ENCODE measurements around the gene CLP1. TPM values are rescaled to one million over a fixed set of nuclear protein-coding genes. Genes with fewer than 3 reads are reported as not detected.

The CLP1 gene
- polyA plus RNA-seq, 6 donors from 2014 or later: 15.1 to 62.2 (median 19.0) TPM

- peaks cover 55 to 66% (median 62%) of the 10 kb centered on the region in 3 donors for H3K27me3 Mint-ChIP-seq
Measured at GRCh38 chr11:57633394-57634070, 24.0 kb upstream of the CLP1 start.

GRCh38 chr11:57634311-57634710 is 23.3 kb upstream of the CLP1 start:
- H3K4me1 Mint-ChIP-seq: peaks cover 15 to 24% (median 23%) of the 10 kb centered on the region in 3 donors
- H3K27me3 Mint-ChIP-seq: peaks cover 48 to 69% (median 65%) of the 10 kb centered on the region in 3 donors
- no peaks in the 10 kb centered on the region for H3K9me3 Mint-ChIP-seq
- no peak overlapping the region for H3K4me3 Mint-ChIP-seq
- H3K27ac Mint-ChIP-seq: no peak overlapping the region
- ATAC-seq (ENCODE audit: low read depth in 2 of 2) (no peak), DNase-seq (no peak)
- no peaks in the 10 kb centered on the region for H3K36me3 Mint-ChIP-seq

More at GRCh38 chr11:57633394-57634070, 24.0 kb upstream of the CLP1 start:
- no peak overlapping the region for H3K4me3 Mint-ChIP-seq
- DNase-seq (no peak), ATAC-seq (ENCODE audit: low read depth in 2 of 2) (no peak)
- peaks cover 8 to 18% (median 15%) of the 10 kb centered on the region in 3 donors for H3K4me1 Mint-ChIP-seq
- H3K36me3 Mint-ChIP-seq: no peaks in the 10 kb centered on the region
- H3K9me3 Mint-ChIP-seq: no peaks in the 10 kb centered on the region
- H3K27ac Mint-ChIP-seq: no peak overlapping the region

- H3K9me3 Mint-ChIP-seq: no peaks in the 10 kb centered on the region
- H3K36me3 Mint-ChIP-seq: no peaks in the 10 kb centered on the region
- no peak overlapping the region for H3K4me3 Mint-ChIP-seq
- ATAC-seq (ENCODE audit: low read depth in 2 of 2): no peak
- no peak overlapping the region for H3K27ac Mint-ChIP-seq
- H3K27me3 Mint-ChIP-seq: peaks cover 43 to 69% (median 62%) of the 10 kb centered on the region in 3 donors
- DNase-seq: no peak
- H3K4me1 Mint-ChIP-seq: peaks cover 15 to 25% (median 24%) of the 10 kb centered on the region in 3 donors
Measured at GRCh38 chr11:57635246-57635645, 22.3 kb upstream of the CLP1 start.

GRCh38 chr11:57637626-57638004 is 19.9 kb upstream of the CLP1 start:
- Mint-ChIP-seq H3K27ac (peak overlapping the region in 2 of 6 donors; percentile 59 to 74), H3K36me3 (no peaks in the 10 kb centered on the region), H3K9me3 (no peaks in the 10 kb centered on the region), H3K27me3 (peaks cover 33 to 50% (median 44%) of the 10 kb centered on the region in 3 donors), H3K4me1 (peaks cover 15 to 25% (median 24%) of the 10 kb centered on the region in 3 donors), H3K4me3 (peak overlapping the region; percentile 87 to 95 (median 92))
- ATAC-seq (ENCODE audit: low read depth in 2 of 2): peak in 1 of 2 donors; percentile 3
- no peak for DNase-seq

GRCh38 chr11:57638005-57638781 is 19.4 kb upstream of the CLP1 start:
- no peaks in the 10 kb centered on the region for H3K9me3 Mint-ChIP-seq
- peaks cover 15 to 25% (median 24%) of the 10 kb centered on the region in 3 donors for H3K4me1 Mint-ChIP-seq
- DNase-seq (no peak), ATAC-seq (ENCODE audit: low read depth in 2 of 2) (peak; percentile 54 to 56)
- no peaks in the 10 kb centered on the region for H3K36me3 Mint-ChIP-seq
- H3K27me3 Mint-ChIP-seq: peaks cover 33 to 47% (median 47%) of the 10 kb centered on the region in 3 donors
- peak overlapping the region in 4 of 6 donors; percentile 59 to 80 (median 70) for H3K27ac Mint-ChIP-seq
- peak overlapping the region; percentile 87 to 95 (median 92) for H3K4me3 Mint-ChIP-seq

- H3K4me3 Mint-ChIP-seq: peak overlapping the region; percentile 87 to 95 (median 92)
- peak overlapping the region in 3 of 6 donors; percentile 39 to 69 (median 59) for H3K27ac Mint-ChIP-seq
- DNase-seq (no peak), ATAC-seq (ENCODE audit: low read depth in 2 of 2) (peak; percentile 21 to 39)
- no peaks in the 10 kb centered on the region for H3K9me3 Mint-ChIP-seq
- H3K4me1 Mint-ChIP-seq: peaks cover 15 to 25% (median 24%) of the 10 kb centered on the region in 3 donors
- peaks cover 33 to 48% (median 42%) of the 10 kb centered on the region in 3 donors for H3K27me3 Mint-ChIP-seq
- no peaks in the 10 kb centered on the region for H3K36me3 Mint-ChIP-seq
Measured at GRCh38 chr11:57638811-57639320, 18.7 kb upstream of the CLP1 start.

- no peak overlapping the region for H3K27ac Mint-ChIP-seq
- DNase-seq (no peak), ATAC-seq (ENCODE audit: low read depth in 2 of 2) (no peak)
- peaks cover 30 to 45% (median 36%) of the 10 kb centered on the region in 3 donors for H3K27me3 Mint-ChIP-seq
- peak overlapping the region; percentile 87 to 95 (median 92) for H3K4me3 Mint-ChIP-seq
- H3K9me3 Mint-ChIP-seq: no peaks in the 10 kb centered on the region
- no peaks in the 10 kb centered on the region for H3K36me3 Mint-ChIP-seq
- peaks cover 15 to 27% (median 25%) of the 10 kb centered on the region in 3 donors for H3K4me1 Mint-ChIP-seq
Measured at GRCh38 chr11:57639321-57640067, 18.1 kb upstream of the CLP1 start.

GRCh38 chr11:57640068-57640800 is 17.3 kb upstream of the CLP1 start:
- peaks cover 33 to 45% (median 38%) of the 10 kb centered on the region in 3 donors for H3K27me3 Mint-ChIP-seq
- H3K27ac Mint-ChIP-seq: no peak overlapping the region
- peak overlapping the region in 6 of 8 donors; percentile 54 to 95 (median 88) for H3K4me3 Mint-ChIP-seq
- H3K4me1 Mint-ChIP-seq: peaks cover 15 to 31% (median 25%) of the 10 kb centered on the region in 3 donors
- H3K36me3 Mint-ChIP-seq: no peaks in the 10 kb centered on the region
- ATAC-seq (ENCODE audit: low read depth in 2 of 2): no peak
- no peaks in the 10 kb centered on the region for H3K9me3 Mint-ChIP-seq
- no peak for DNase-seq

- Mint-ChIP-seq H3K4me3 (peak overlapping the region in 2 of 8 donors; percentile 15 to 87), H3K27me3 (peaks cover 40 to 54% (median 48%) of the 10 kb centered on the region in 3 donors), H3K36me3 (peaks cover 0 to 1% of the 10 kb centered on the region in 2 donors), H3K27ac (peak overlapping the region in 1 of 6 donors; percentile 17), H3K9me3 (no peaks in the 10 kb centered on the region), H3K4me1 (peaks cover 16 to 38% (median 29%) of the 10 kb centered on the region in 3 donors)
- DNase-seq (no peak), ATAC-seq (ENCODE audit: low read depth in 2 of 2) (peak in 1 of 2 donors; percentile 35)
Measured at GRCh38 chr11:57641011-57641807, 16.4 kb upstream of the CLP1 start.

GRCh38 chr11:57643802-57644201 is 13.8 kb upstream of the CLP1 start:
- DNase-seq: no peak
- no peak overlapping the region for H3K27ac Mint-ChIP-seq

GRCh38 chr11:57644748-57645688 is 12.5 kb upstream of the CLP1 start:
- ATAC-seq (ENCODE audit: low read depth in 2 of 2): peak; percentile 85 to 86
- Mint-ChIP-seq H3K4me3 (no peak overlapping the region), H3K27ac (peak overlapping the region in 1 of 6 donors; percentile 10), H3K9me3 (peaks cover 0 to 4% (median 0%) of the 10 kb centered on the region in 7 donors), H3K27me3 (peaks cover 53 to 68% (median 56%) of the 10 kb centered on the region in 3 donors), H3K4me1 (peaks cover 34 to 52% (median 42%) of the 10 kb centered on the region in 3 donors), H3K36me3 (peaks cover 0 to 9% of the 10 kb centered on the region in 2 donors)
- peak; percentile 83 for DNase-seq

More at GRCh38 chr11:57643802-57644201, 13.8 kb upstream of the CLP1 start:
- peaks cover 50 to 61% (median 51%) of the 10 kb centered on the region in 3 donors for H3K27me3 Mint-ChIP-seq
- ATAC-seq (ENCODE audit: low read depth in 2 of 2): no peak
- peaks cover 0 to 9% of the 10 kb centered on the region in 2 donors for H3K36me3 Mint-ChIP-seq
- H3K9me3 Mint-ChIP-seq: peaks cover 0 to 4% (median 0%) of the 10 kb centered on the region in 7 donors
- no peak overlapping the region for H3K4me3 Mint-ChIP-seq
- H3K4me1 Mint-ChIP-seq: peaks cover 26 to 44% (median 37%) of the 10 kb centered on the region in 3 donors
